GM12864 (cell line): Measurements from ENCODE around the gene CNGB1.
"Not testable (repeated sequence)": the region's sequence is repeated elsewhere in the genome, so short reads cannot be mapped to it uniquely, and the experiment has no call there.

Experiments
- DNase-seq: peaks from one replicate; pipeline ENCODE4 v3.0.0-alpha.2; 2011; ENCODE audit warnings: low read depth
- H3K4me3 ChIP-seq: 2 replicates; pipeline ENCODE4 v1.5.1; 2011; ENCODE audit warnings: mild to moderate bottlenecking, low read depth, low read length, control low read depth
- TF ChIP-seq, protein P1 (sequence below): IDR thresholded peaks from 2 replicates; pipeline ENCODE4 v1.5.1; 2011; ENCODE audit warnings: low read depth, mild to moderate bottlenecking, moderate library complexity, low read length, control low read depth, inconsistent platforms; ENCODE audit errors: missing control alignments

Gene CNGB1

DNA sequence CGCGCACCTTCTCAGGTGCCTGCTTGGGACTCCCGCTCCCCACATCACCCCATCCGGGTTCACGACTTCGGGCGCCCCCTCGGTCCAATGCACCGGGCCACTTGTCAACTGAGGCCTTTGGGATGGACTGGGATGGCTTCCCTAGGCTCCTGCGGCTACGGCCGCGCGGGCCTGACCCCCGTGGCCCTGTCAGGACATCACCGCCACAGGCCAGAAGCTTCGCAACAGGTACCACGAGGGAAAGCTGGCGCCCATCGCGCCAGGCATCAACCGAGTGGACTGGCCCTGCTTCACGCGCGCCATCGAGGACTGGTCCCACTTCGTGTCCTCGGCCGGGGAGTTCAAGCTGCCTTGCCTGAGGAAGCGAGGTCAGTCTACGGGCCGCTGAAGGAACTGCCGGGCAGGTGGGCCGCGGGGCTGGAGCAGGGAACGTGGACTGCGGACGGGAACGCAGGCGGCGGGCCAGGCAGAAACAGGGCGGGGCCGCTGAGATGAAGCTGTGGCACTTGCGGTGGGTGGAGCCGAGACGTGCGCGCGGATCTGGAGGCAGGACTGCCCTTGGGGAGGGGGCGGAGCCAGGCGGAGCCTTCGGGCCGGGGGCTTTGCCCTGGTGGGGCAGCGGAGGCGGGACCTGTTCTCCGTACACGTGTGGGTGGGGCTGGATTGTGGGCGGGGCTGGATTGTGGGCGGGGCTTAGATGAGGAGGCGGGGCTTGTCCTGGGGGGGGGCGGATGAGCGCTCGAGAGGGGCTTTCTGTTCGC is 13.7 kb upstream of the CNGB1 start:
- TF ChIP-seq, protein P1, sequence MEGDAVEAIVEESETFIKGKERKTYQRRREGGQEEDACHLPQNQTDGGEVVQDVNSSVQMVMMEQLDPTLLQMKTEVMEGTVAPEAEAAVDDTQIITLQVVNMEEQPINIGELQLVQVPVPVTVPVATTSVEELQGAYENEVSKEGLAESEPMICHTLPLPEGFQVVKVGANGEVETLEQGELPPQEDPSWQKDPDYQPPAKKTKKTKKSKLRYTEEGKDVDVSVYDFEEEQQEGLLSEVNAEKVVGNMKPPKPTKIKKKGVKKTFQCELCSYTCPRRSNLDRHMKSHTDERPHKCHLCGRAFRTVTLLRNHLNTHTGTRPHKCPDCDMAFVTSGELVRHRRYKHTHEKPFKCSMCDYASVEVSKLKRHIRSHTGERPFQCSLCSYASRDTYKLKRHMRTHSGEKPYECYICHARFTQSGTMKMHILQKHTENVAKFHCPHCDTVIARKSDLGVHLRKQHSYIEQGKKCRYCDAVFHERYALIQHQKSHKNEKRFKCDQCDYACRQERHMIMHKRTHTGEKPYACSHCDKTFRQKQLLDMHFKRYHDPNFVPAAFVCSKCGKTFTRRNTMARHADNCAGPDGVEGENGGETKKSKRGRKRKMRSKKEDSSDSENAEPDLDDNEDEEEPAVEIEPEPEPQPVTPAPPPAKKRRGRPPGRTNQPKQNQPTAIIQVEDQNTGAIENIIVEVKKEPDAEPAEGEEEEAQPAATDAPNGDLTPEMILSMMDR: no peak
- peak overlapping the region; percentile 43 for H3K4me3 ChIP-seq
- DNase-seq: peak; percentile 31

DNA sequence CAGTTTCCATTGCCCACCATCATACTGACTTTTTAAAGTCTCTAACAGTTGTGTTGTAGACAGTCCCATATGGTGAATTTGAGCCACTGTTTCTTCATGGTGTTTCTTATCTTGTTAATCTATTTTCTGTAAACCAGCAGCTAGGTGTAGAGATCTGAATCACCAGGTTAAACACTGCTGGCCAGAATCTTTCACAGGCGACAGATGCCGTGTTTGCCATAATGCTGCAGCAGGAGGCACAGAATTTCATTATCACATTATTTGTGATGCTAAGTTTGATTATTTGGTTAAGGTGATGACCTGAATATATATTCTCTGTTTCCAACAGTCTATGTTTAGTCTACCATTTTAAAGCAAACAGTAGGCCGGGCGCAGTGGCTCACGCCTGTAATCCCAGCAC is 11.5 kb upstream of the CNGB1 start:
- DNase-seq: no peak
- TF ChIP-seq, protein P1: no peak
- H3K4me3 ChIP-seq: no peak overlapping the region

DNA sequence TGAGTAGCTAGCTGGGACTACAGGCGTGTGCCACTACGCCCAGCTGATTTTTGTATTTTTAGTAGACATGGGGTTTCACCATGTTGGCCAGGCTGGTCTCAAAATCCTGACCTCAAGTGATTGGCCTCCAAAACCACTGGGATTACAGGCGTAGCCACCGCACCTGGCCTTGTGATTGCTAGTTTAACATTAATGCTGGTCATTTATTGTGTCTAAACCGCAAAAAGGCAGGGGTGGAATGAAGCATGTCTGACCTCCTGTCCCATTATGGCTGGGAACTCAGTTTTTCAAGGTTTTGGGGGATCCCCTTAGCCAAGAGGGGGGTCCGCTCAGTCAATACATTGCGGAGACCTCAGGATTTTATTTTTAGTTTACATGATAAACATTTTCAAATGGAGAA is 10.7 kb upstream of the CNGB1 start:
- TF ChIP-seq, protein P1: no peak
- no peak overlapping the region for H3K4me3 ChIP-seq
- no peak for DNase-seq

DNA sequence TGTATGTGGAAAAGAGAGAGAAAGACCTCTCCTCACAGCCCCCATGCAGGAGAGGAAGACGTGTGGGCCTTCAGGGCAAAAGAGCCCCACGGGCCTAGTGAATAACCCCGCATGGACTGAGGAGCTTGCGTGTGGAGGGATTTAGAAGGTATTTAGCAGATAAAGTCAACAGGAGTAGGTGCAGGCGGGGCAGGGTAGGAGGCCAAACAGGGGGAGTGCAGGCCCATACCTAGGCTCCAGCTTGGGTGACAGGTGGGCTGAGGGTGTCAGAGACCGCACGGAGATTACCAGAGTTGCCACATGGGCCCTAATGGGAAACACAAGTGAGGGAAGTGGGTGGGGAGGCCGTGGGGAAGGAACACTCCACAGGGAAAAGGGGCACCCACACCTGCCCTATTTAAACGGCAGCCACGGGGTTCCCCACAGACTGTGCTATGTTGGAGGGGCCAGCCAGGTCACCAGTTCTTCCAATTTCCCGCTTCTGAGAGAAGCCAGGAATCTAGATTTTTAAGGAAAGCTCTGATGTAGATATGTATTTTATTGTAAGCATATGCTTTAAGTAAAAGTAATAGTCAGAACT is 8.2 kb upstream of the CNGB1 start:
- DNase-seq: no peak
- no peak overlapping the region for H3K4me3 ChIP-seq
- TF ChIP-seq, protein P1: no peak

DNA sequence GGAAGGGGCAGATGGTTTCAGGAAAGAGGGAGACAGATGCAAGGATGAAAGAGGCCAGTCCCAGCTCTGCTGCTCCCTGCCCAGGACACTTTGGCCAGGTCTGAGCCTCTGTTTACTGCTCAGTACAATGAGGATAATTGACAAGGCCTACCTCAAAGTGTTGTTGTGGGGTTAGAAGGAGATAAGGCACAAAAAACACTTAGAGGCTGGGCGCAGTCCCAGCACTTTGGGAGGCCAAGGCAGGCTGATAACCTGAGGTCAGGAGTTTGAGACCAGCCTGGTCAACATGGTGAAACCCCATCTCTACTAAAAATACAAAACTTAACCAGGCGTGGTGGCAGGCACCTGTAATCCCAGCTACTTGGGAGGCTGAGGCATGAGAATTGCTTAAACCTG is 7.1 kb upstream of the CNGB1 start:
- DNase-seq, H3K4me3 ChIP-seq: not testable (repeated sequence)

DNA sequence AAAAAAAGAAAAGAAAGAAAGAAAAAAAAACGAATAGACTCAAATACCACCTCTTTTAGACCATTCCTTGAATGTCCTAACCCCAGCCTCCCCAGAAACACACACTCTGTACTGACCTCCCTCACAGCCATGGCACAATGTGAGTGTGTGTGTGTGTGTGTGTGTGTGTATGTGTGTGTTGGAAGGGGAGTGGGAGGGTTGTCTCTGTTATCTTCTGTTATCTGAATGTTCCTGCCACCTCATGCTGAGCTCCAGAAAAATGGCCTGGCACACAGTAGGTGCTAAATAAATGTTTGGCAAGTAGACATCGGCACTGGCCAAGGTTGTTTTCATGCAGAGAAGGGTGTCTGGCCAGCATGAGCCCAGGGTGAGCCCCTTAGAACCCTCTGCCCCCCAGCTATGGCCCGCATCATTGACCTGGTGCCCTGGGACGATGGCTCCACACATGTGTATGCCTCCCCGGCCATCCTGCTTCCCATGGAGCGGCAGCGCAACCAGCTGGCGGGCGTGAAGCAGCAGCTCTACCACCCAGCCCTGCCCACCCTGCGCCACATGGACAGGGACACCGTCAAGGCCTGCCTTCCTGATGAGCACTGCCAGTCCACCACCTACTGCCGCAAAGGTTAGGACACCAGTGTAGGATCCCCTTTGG is 6.6 kb upstream of the CNGB1 start:
- no peak overlapping the region for H3K4me3 ChIP-seq
- TF ChIP-seq, protein P1: peak; percentile 15
- no peak for DNase-seq

DNA sequence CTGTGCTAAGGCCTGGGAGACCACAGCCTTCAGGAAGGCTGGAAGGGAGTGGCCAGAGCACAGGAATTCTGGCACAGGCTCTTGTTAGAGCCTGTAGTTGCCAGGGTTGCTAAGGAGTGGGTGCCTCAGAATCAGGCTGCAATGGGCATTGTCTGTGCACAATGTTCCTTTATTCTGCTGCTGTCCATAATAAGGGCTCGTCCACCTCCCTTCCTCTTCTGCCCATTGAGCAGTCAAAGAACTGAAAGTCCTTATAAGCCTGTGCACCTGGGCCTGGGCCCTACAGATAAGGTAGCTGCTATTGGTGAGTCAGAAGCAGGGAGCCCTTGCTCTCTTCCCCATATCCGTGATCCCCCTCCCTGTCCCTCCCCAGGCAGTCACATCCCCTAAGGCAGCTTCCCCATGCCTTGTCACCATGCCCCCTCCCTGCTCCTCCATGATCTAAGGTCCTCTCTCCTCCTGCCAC is 5.4 kb upstream of the CNGB1 start:
- no peak overlapping the region for H3K4me3 ChIP-seq
- TF ChIP-seq, protein P1: no peak
- DNase-seq: no peak
